IMR-90 (cell line): ENCODE results near the gene SREK1IP1. TPM values are rescaled to one million over a fixed set of nuclear protein-coding genes. Genes with fewer than 3 reads are reported as not detected.

ENCODE experiments used
- ATAC-seq: fragments of 200-7000 bp; cut with Tn5 transposase; 2 replicates; pipeline ENCODE4 v1.9.1; 2020; ENCODE audit warnings: low read depth, mild to moderate bottlenecking, moderate library complexity
- BruUV-seq: library from RNA; stranded (reverse); fragments of 400-500 nt; replicated peaks from 2 replicates; lab custom pipeline; 2021; lab: Mats Ljungman, UMichigan
- CTCF ChIA-PET: fragments of 300-600 bp; formaldehyde crosslinking; extraction: SDS; loops from one replicate; lab custom pipeline; 2021; ENCODE audit warnings: antibody characterized with exemption; lab: Yijun Ruan, JAX
- POLR2A ChIA-PET: fragments of 300-600 bp; sonication (Branson Sonifier 250); formaldehyde crosslinking; loops from one replicate; lab custom pipeline; 2022; ENCODE audit warnings: antibody characterized with exemption; ENCODE audit not compliant: unreplicated experiment; lab: Charles Lee
- DNase-seq: peaks from one replicate; pipeline ENCODE4 v3.0.0; 2013
- H2AFZ ChIP-seq: replicated peaks from 2 replicates; pipeline ENCODE3; 2013; ENCODE audit warnings: low read length, mild to moderate bottlenecking; ENCODE audit not compliant: poor library complexity
- H2AK5ac ChIP-seq: 2 replicates; pipeline ENCODE4 v1.6.1; 2013; ENCODE audit warnings: low read depth, low read length, inconsistent platforms
- H2AK9ac ChIP-seq: replicated peaks from 2 replicates; pipeline ENCODE3; 2013; ENCODE audit warnings: mild to moderate bottlenecking, low read depth, low read length, moderate library complexity; ENCODE audit not compliant: poor library complexity
- H2BK120ac ChIP-seq: 2 replicates; pipeline ENCODE4 v1.6.1; 2013; ENCODE audit warnings: low read depth, low read length, inconsistent platforms
- H2BK15ac ChIP-seq: 3 replicates; pipeline ENCODE4 v1.6.1; 2013; ENCODE audit warnings: low read depth, low read length, inconsistent platforms
- H2BK20ac ChIP-seq: 2 replicates; pipeline ENCODE4 v1.6.1; 2013; ENCODE audit warnings: low read depth, mild to moderate bottlenecking, inconsistent platforms, low read length, moderate library complexity
- H2BK5ac ChIP-seq: 2 replicates; pipeline ENCODE4 v1.6.1; 2013; ENCODE audit warnings: mild to moderate bottlenecking, low read depth, low read length, inconsistent platforms; ENCODE audit not compliant: poor library complexity, severe bottlenecking
- H3K14ac ChIP-seq: replicated peaks from 2 replicates; pipeline ENCODE4 v1.6.1; 2013; ENCODE audit warnings: low read depth, low read length, inconsistent platforms
- H3K18ac ChIP-seq: 2 replicates; pipeline ENCODE4 v1.6.1; 2013; ENCODE audit warnings: low read depth, low read length, control low read depth
- H3K23ac ChIP-seq: 2 replicates; pipeline ENCODE4 v1.6.1; 2013; ENCODE audit warnings: low read depth, low read length, inconsistent platforms
- H3K27ac ChIP-seq: 2 replicates; pipeline ENCODE4 v1.5.1; 2013; ENCODE audit warnings: mild to moderate bottlenecking, control low read depth, low read length; ENCODE audit not compliant: insufficient read depth
- H3K27me3 ChIP-seq: 2 replicates; pipeline ENCODE4 v1.6.1; 2013; ENCODE audit warnings: low read length; ENCODE audit not compliant: control insufficient read depth, insufficient read depth
- H3K36me3 ChIP-seq: 2 replicates; pipeline ENCODE4 v1.6.1; 2013; ENCODE audit warnings: low read length, mixed read lengths; ENCODE audit not compliant: control insufficient read depth, insufficient read depth
- H3K4ac ChIP-seq: 2 replicates; pipeline ENCODE4 v1.6.1; 2013; ENCODE audit warnings: low read depth, low read length, inconsistent platforms
- H3K4me1 ChIP-seq: 2 replicates; pipeline ENCODE4 v1.6.1; 2013; ENCODE audit warnings: low read length, mixed read lengths; ENCODE audit not compliant: control insufficient read depth, insufficient read depth
- H3K4me2 ChIP-seq: 2 replicates; pipeline ENCODE4 v1.6.1; 2013; ENCODE audit warnings: low read depth, mild to moderate bottlenecking, control low read depth, low read length, moderate library complexity
- H3K4me3 ChIP-seq: 2 replicates; pipeline ENCODE4 v1.5.1; 2013; ENCODE audit warnings: low read depth, mild to moderate bottlenecking, control low read depth, low read length, moderate library complexity; ENCODE audit not compliant: insufficient read depth
- H3K56ac ChIP-seq: 2 replicates; pipeline ENCODE4 v1.6.1; 2013; ENCODE audit warnings: low read length, inconsistent platforms; ENCODE audit not compliant: insufficient read depth; ENCODE audit errors: extremely low read depth
- H3K79me1 ChIP-seq, 2 experiments: 2 replicates each; pipeline ENCODE4 v1.6.1; 2013; ENCODE audit warnings: low read length in 2 of 2, inconsistent platforms in 1 of 2, low read depth in 1 of 2
- H3K9ac ChIP-seq: 2 replicates; pipeline ENCODE4 v1.6.1; 2013; ENCODE audit warnings: low read depth, low read length, control low read depth
- H3K9me1 ChIP-seq: 2 replicates; pipeline ENCODE4 v1.6.1; 2013; ENCODE audit warnings: low read length, inconsistent platforms; ENCODE audit not compliant: insufficient read depth
- H3K9me3 ChIP-seq: 2 replicates; pipeline ENCODE4 v1.6.1; 2013; ENCODE audit warnings: low read length; ENCODE audit not compliant: control insufficient read depth, insufficient read depth
- H4K20me1 ChIP-seq: 2 replicates; pipeline ENCODE4 v1.6.1; 2013; ENCODE audit warnings: low read length, inconsistent platforms; ENCODE audit not compliant: insufficient read depth
- H4K5ac ChIP-seq: 2 replicates; pipeline ENCODE4 v1.6.1; 2013; ENCODE audit warnings: mild to moderate bottlenecking, low read depth, low read length, control low read depth
- H4K8ac ChIP-seq, 2 experiments: 2 replicates each; pipeline ENCODE4 v1.6.1; 2013; ENCODE audit warnings: low read depth in 2 of 2, low read length in 2 of 2, control low read depth in 1 of 2, inconsistent platforms in 1 of 2
- H4K91ac ChIP-seq: 2 replicates; pipeline ENCODE4 v1.6.1; 2013; ENCODE audit warnings: low read depth, low read length, inconsistent platforms; ENCODE audit not compliant: insufficient read depth
- BHLHE40 ChIP-seq: fragments of 150-350 bp; IDR thresholded peaks from 2 replicates; pipeline ENCODE4 v1.6.1; 2016; ENCODE audit warnings: mild to moderate bottlenecking, low read depth, low read length
- CEBPB ChIP-seq: IDR thresholded peaks from 2 replicates; pipeline ENCODE4 v1.6.1; 2012; ENCODE audit warnings: low read depth, low read length, improper control_type of control experiment
- CHD1 ChIP-seq: IDR thresholded peaks from 2 replicates; pipeline ENCODE4 v1.6.1; 2012; ENCODE audit warnings: low read depth, low read length, improper control_type of control experiment
- CTCF ChIP-seq: conservative IDR thresholded peaks from 2 replicates; pipeline ENCODE4 v1.5.1; 2012; ENCODE audit warnings: mild to moderate bottlenecking, low read depth, low read length, improper control_type of control experiment
- ELK1 ChIP-seq: fragments of 150-350 bp; IDR thresholded peaks from 2 replicates; pipeline ENCODE4 v1.6.1; 2016; ENCODE audit warnings: low read depth, mild to moderate bottlenecking, low read length, moderate library complexity, borderline replicate concordance
- FOS ChIP-seq: fragments of 150-350 bp; IDR thresholded peaks from 2 replicates; pipeline ENCODE4 v1.6.1; 2016; ENCODE audit warnings: low read depth, low read length
- MAFK ChIP-seq: IDR thresholded peaks from 2 replicates; pipeline ENCODE4 v1.6.1; 2012; ENCODE audit warnings: low read depth, low read length, improper control_type of control experiment
- MAZ ChIP-seq: IDR thresholded peaks from 2 replicates; pipeline ENCODE4 v1.6.1; 2012; ENCODE audit warnings: low read depth, mild to moderate bottlenecking, low read length, improper control_type of control experiment, moderate library complexity, borderline replicate concordance
- MXI1 ChIP-seq: IDR thresholded peaks from 2 replicates; pipeline ENCODE4 v1.6.1; 2012; ENCODE audit warnings: low read depth, mild to moderate bottlenecking, low read length, moderate library complexity, borderline replicate concordance
- NFE2L2 ChIP-seq: fragments of 150-350 bp; IDR thresholded peaks from 2 replicates; pipeline ENCODE4 v1.6.1; 2016; ENCODE audit warnings: low read depth, mild to moderate bottlenecking, low read length
- POLR2A ChIP-seq: IDR thresholded peaks from 2 replicates; pipeline ENCODE4 v1.6.1; 2012; ENCODE audit warnings: mild to moderate bottlenecking, low read depth, low read length
- RAD21 ChIP-seq: IDR thresholded peaks from 2 replicates; pipeline ENCODE4 v1.6.1; 2012; ENCODE audit warnings: low read length, improper control_type of control experiment
- RCOR1 ChIP-seq: IDR thresholded peaks from 2 replicates; pipeline ENCODE4 v1.6.1; 2012; ENCODE audit warnings: mild to moderate bottlenecking, low read length, improper control_type of control experiment; ENCODE audit not compliant: insufficient replicate concordance
- RFX5 ChIP-seq: IDR thresholded peaks from 2 replicates; pipeline ENCODE4 v1.8.0; 2012; ENCODE audit warnings: low read depth, mild to moderate bottlenecking, low read length, moderate library complexity
- SMC3 ChIP-seq: fragments of 150-350 bp; IDR thresholded peaks from 2 replicates; pipeline ENCODE4 v1.6.1; 2016; ENCODE audit warnings: low read depth, mild to moderate bottlenecking, antibody characterized with exemption, low read length, moderate library complexity
- USF2 ChIP-seq: fragments of 150-350 bp; IDR thresholded peaks from 2 replicates; pipeline ENCODE4 v1.6.1; 2017; ENCODE audit warnings: mild to moderate bottlenecking, antibody characterized with exemption, low read length, low read depth
- WGBS, 2 experiments: methylation state at CpG; one replicate each; pipeline versions ENCODE4 v1.1.5 to v1.1.7; 2013; ENCODE audit warnings: missing lambda C conversion rate in 2 of 2; ENCODE audit not compliant: insufficient read length in 1 of 2; ENCODE audit errors: extremely low coverage in 2 of 2; 5-methylcytosine and 5-hydroxymethylcytosine counted together
- dilution Hi-C: fragments of 300-500 bp; cut with HindIII; formaldehyde crosslinking; loops from one replicate; pipeline ENCODE4 v1.14.3; 2018; ENCODE audit warnings: low sequenced_read_pairs; ENCODE audit not compliant: unreplicated experiment
- in situ Hi-C: fragments of 300-500 bp; cut with MboI; formaldehyde crosslinking; loops from 3 replicates; pipeline ENCODE4 v1.14.3; 2019; ENCODE audit warnings: low sequenced_read_pairs, inconsistent platforms, mixed read lengths
- intact Hi-C: fragments of 100-400 bp; cut with micrococcal nuclease; formaldehyde crosslinking; loops from 2 replicates; pipeline ENCODE4 v1.10.0; 2022
- polyA plus RNA-seq, 3 experiments: library from polyadenylated mRNA; depleted of rRNA; stranded (reverse); fragments of >200 nt; gene quantifications; 2 replicates each; pipeline ENCODE4 v1.2.3, GENCODE V29; 2012; ENCODE audit warnings: low replicate concordance in 1 of 3
- total RNA-seq: library from RNA; depleted of rRNA; stranded (reverse); fragments of >200 nt; gene quantifications from 2 replicates; pipeline ENCODE4 v1.2.3, GENCODE V29; 2012

SREK1IP1 gene
- total and polyA plus RNA-seq, 2 of the 4 experiments (the other 2 are of a cell fraction): 3.3 to 6.5 TPM

- H3K9ac ChIP-seq: no peak overlapping the region
- BruUV-seq: no TSS peak
- no peak overlapping the region for H3K4ac ChIP-seq
- no peak overlapping the region for H2AK5ac ChIP-seq
- H3K23ac ChIP-seq: no peak overlapping the region
- 83% methylated on average over 2 of the region's 4 CpGs; no CpG with 5 or more reads in 1 of the 2 experiments for WGBS, 2 experiments
- dilution Hi-C loops: no loop called here
- H3K79me1 ChIP-seq: peaks cover 27 to 43% of the 10 kb centered on the region in 2 experiments
- no peak overlapping the region for H3K18ac ChIP-seq
- H2BK5ac ChIP-seq: no peak overlapping the region
- H4K91ac ChIP-seq: no peak overlapping the region
- H2AK9ac ChIP-seq: no peak overlapping the region
- H2BK120ac ChIP-seq: no peak overlapping the region
- peaks cover 7% of the 10 kb centered on the region for H3K4me1 ChIP-seq
- H3K9me1 ChIP-seq: peaks cover 13% of the 10 kb centered on the region
- TF ChIP-seq MAFK: no peak
- TF ChIP-seq MXI1: no peak
- TF ChIP-seq SMC3: no peak
- TF ChIP-seq USF2: no peak
- TF ChIP-seq RCOR1: no peak
- no peak for TF ChIP-seq BHLHE40
- no peak for TF ChIP-seq RFX5
- TF ChIP-seq MAZ: no peak
- TF ChIP-seq RAD21: no peak
- no peak for TF ChIP-seq NFE2L2
- TF ChIP-seq CHD1: no peak
- TF ChIP-seq FOS: no peak
- no peak for TF ChIP-seq ELK1
- no peak for TF ChIP-seq CEBPB
- TF ChIP-seq POLR2A: no peak
- TF ChIP-seq CTCF: no peak
- H3K36me3 ChIP-seq: peaks cover 4% of the 10 kb centered on the region
- ChIA-PET POLR2A (no interaction called here), CTCF (no interaction called here)
- H3K27ac ChIP-seq: no peak overlapping the region
- DNase-seq (no peak), ATAC-seq (no peak)
- intact Hi-C loops: no loop called here
- H2AFZ ChIP-seq: no peak overlapping the region
- H3K9me3 ChIP-seq: no peaks in the 10 kb centered on the region
- in situ Hi-C loops: no loop called here
- H3K56ac ChIP-seq: no peak overlapping the region
- no peak overlapping the region for H4K8ac ChIP-seq
- no peak overlapping the region for H3K4me2 ChIP-seq
- H2BK20ac ChIP-seq: no peak overlapping the region
- no peaks in the 10 kb centered on the region for H3K27me3 ChIP-seq
- no peak overlapping the region for H3K14ac ChIP-seq
- H2BK15ac ChIP-seq: no peak overlapping the region
- H3K4me3 ChIP-seq: no peak overlapping the region
- H4K5ac ChIP-seq: no peak overlapping the region
- peaks cover 3% of the 10 kb centered on the region; the same call in 1 of the 2 replicates for H4K20me1 ChIP-seq
Observed at GRCh38 chr5:64763948-64764503, 4.5 kb downstream of the SREK1IP1 start.
